CD4-positive, alpha-beta T cell treated with Interleukin-2 at 100 ng/mL for 4 hours (primary cell): ENCODE results near the gene LUZP1.

Experiments
- DNase-seq: peaks from one replicate; pipeline ENCODE4 v3.0.0-alpha.2; 2020; ENCODE audit warnings: low spot score

The LUZP1 gene

DNA sequence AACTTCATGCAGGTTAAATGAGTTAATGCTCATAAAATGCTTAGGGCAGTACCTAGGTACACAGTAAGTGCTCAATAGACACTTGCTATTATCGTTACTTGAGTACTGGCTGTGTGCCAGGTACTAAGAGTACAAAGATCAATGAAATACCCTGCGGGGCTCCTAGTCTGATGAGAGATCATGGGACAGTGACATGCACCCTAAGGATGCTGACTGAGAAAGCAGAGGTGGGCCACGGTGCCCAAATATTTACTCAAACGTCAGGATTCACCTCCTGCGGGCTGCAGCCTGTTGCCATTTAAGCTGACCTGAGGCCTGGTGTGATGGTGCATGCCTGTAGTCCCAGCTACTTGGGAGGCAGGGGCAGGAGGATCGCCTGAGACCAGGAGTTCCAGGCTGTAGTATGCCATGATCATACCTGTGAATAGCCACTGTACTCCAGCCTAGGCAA is 19.8 kb upstream of the LUZP1 start:
- no peak for DNase-seq

DNA sequence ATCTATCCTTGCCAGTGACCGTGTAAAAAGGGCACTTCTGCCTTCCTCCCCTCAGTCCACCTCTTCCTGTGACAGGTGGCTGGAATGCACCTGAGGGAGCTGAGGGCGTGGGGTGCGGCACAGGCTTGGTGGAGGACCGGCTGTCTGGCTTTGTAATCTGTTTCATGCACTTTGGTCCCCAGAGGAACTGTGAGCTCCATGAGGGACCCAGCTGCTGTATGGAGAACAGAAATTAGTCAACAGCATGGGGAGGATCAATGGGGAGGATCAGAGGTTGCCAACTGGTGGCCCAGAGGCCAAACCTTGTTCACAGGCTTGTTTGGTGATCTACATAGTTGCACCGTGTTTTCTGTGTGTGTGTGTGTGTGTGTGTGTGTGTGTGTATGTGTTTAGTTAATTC is 19.0 kb upstream of the LUZP1 start:
- DNase-seq, result no peak

GRCh38 chr1:23185381-23185780 is 16.7 kb upstream of the LUZP1 start:
- no peak for DNase-seq

DNA sequence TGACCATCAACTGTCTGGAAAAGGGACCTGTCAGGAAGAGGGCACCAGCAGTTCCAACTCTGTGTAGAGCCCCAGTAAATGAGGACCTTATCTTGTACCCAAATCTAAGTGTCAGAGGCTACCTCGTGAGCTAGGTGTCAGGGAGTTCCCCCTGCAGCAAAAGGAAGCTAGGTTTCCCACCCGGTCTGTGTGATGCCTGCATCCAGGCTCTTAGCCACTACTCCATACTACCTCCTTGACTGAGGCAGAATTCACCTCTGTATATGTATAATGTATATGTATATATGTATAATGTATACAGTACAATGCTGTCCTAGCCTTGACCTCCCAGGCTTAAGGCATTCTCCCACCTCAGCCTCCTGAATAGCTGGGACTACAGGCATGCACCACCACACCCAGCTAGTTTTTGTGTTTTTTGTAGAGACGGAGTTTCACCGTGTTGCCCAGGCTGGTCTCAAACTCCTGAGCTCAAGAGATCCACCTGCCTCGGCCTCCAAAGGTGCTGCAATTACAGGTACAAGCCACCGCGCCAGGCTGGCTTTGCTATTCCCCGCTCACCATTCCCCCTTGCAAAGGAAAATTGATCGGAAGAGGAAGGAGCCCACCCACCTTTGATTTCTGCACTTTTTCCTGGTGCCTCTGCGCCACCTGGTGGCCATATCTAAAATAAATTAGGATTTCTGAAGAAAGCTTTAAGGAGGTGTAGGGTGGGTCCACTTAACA is 15.7 kb upstream of the LUZP1 start:
- peak; percentile 64 for DNase-seq

DNA sequence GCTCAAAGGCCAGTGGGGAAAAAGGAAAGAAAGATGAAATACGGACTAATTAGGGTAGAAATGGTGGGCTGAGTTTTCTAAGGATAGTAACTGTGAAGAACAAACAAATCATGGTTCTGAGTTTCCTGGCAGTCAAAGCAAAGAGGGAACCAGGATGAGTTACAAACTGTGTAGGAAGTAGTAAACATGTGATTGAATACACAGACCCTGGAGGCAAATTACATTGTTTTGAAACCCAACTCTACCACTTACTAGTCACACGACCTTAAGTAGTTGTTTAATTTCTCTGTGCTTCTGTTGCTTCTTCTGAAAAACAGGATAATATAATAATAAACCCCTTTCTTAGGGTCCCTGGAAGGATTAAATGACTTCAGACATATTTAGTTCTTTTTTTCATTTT is 11.2 kb upstream of the LUZP1 start:
- DNase-seq, result no peak

- DNase-seq, result no peak
Measured at GRCh38 chr1:23178950-23179349, 10.3 kb upstream of the LUZP1 start.

DNA sequence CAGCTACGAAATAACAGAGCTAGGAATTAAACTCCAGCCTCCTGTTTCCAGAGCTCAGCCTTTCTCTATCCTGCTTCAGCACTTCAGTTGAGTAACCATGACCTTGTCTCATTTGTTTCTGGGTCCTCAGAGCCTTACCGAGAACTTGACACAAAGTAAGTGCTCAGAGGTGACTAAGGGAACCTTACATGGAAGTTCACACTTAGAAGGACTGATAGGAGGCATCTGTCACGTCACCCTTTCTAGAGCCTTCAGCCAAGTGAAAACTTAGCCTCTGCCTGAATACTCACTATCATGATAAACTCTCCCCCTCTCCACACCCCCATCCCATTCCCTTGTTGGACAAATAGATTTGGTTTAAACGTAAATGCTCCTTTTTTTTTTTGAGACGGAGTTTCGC is 9.8 kb upstream of the LUZP1 start:
- no peak for DNase-seq

- peak; percentile 40 for DNase-seq
Measured at GRCh38 chr1:23177438-23178380, 9.1 kb upstream of the LUZP1 start.

DNA sequence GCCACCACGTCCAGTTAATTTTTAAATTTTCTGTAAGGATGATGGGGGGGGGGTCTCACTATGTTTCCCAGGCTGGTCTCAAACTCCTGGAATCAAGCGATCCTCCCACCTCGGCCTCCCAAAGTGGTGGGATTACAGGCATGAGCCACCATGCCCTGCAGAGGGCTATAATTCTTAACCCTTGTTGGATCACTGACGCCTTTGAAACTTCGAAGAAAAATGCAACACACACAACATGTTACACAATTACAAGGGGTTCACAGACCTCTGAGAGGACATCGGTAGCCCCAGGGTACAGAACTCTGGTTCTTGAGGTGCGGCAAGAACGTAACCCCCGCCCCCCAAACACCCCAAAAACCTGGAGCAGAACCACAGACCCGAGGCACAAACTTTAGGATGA is 8.4 kb upstream of the LUZP1 start:
- no peak for DNase-seq

- no peak for DNase-seq
Measured at GRCh38 chr1:23174426-23175110, 5.9 kb upstream of the LUZP1 start.

DNA sequence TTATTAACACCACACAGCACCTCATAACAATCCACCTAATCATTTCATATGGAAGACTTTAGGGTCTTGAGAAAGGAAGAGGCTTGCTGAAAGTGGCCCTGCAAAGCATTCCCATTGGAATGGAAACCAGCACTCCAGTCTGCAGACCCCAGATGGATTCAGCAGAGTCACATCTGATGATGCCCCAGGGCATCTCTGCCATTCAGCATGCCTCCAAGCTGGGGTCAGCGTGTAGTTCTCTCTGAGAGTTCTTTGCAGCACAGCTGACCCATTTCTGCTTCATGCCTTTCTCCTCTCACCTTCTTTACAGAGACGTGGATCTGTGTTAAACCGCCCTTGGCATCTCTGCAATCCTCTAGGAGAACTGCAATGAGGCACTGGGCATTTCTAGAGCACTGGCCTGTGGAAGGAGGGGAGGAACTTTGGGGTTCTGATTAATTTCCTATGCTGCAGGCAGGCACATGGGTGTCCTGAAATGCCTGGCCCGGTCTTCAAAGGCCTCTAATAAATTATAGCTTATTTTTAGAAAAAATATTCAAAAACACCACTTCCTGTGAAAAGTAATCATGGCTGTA is 2.6 kb upstream of the LUZP1 start:
- no peak for DNase-seq

GRCh38 chr1:23169727-23170335 is 1.2 kb upstream of the LUZP1 start:
- DNase-seq, result no peak

DNA sequence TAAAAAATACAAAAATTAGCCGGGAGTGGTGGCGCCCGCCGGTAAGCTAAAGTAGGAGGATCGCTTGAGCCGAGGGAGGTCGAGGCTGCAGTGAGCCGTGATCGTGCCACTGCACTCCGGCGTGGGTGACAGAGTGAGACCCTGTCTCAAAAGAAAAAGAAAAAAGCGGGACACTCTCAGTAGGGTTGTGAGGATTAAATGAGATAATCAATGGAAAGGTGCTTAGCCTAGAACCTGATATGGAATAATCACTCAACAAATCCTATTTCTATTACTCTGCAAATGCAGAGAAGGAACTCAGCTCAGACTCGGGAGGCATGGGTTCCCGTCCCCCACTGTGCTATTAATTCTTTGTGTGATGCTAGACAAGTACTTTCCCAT is 529 bp upstream of the LUZP1 start:
- no peak for DNase-seq

GRCh38 chr1:23168079-23168444 is 594 bp downstream of the LUZP1 start:
- DNase-seq, result no peak

GRCh38 chr1:23167353-23168078 is 1.1 kb downstream of the LUZP1 start:
- DNase-seq, result no peak

DNA sequence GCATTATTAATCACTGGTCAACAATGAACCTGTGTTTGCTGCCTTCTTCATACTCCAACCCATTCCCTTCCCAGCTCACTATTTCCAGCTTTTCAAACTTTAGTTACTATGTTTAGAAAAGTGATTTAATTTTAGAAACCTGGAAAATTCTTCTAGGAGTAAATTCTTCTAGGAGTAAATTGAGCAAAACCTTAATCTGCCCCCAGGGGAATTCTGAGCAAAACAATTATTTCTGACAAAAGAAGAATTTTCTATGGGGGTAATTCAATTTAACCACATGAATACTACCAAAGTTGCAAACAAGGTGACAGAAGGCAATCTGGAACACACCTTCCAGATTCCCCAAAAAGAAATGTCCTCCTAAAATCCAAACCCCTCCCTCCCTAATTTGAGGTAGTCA is 1.8 kb downstream of the LUZP1 start:
- no peak for DNase-seq

DNA sequence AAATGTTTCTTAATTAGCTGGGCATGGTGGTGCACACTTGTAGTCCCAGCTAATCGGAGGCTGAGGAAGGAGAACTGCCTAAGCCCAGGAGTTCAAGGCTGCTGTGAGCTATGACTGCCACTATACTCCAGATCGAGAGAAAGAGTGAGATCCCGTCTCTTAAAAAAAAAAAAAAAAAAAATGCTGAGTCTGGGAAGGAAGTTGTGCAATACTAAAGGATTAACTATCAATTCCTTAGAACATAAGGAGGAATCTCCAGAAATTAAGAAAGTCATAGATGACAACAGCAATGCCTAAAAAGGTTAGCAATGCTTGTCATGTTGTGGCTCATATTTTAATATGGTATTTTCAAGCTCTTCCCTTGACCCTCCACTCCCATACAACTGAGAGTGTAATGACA is 5.3 kb downstream of the LUZP1 start:
- DNase-seq, result no peak

DNA sequence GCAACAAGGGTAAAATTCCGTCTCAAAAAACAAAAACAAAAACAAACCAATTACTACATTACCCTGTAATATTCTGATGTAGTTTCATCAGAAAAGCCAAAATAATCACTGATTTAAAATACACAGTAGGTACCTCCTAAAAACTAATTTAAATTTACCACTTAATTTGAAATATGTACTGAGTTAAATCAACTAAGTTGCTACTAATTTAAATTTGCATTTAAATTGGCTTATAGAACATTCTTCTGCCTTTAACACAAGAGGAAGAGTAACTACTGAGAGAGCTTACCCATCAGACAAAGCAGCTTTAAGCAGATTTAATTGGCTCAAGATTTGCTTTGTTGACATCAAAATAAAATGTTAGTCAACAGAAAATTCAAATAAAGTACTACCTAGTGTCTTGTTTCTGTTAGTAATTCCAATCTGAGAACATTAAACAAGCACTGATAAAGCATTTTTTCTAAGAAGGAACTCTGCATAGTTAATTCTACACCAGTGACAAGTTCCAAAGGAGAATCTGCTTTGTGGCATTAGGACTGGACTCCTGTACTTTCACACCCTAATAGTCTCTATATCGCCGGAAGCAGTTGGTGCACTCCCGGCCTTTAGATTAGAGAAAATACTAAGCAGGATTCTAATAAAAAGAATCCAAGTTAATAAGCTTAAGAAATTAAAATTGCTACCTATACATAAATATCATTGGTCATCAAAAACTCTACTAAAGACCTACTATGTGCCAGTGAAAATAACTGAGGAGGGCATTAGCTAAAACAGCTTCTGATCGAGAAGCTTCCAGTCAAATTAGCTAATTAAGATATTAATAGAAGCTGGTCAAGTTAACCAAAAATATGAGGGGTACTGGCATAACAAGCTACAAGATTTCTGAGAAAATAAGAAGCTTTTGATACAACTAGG is 8.4 kb downstream of the LUZP1 start:
- no peak for DNase-seq

- DNase-seq, result no peak
Measured at GRCh38 chr1:23156940-23157339, 11.7 kb downstream of the LUZP1 start.

- DNase-seq, result no peak
Measured at GRCh38 chr1:23152966-23153684, 15.5 kb downstream of the LUZP1 start.
